ENCODE data around the gene URAD. TPM values are rescaled to one million over a fixed set of nuclear protein-coding genes. Genes with fewer than 3 reads are reported as not detected.

URAD gene
- total RNA-seq, 6 donors from 2014 or later = 0.27 TPM; not detected in 5

DNA sequence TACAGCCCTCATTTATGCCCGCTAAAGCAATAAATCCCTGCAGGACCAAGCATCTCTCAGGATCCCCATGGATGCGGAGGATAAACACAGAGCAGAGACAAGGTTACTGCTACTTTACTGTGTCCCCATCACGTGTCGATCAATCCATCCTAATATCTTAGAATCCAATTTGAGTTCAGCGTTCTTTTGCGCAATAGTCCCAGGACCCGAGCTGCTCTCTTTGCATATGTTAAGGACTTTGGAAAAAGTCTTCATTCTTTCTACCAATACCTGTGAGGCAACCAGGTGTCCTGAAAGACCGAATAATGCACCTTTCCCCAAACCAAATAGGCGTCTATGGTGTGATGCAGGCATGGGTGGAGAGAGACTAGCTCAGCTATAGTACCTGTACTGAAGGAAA, 38.0 kb upstream of the URAD start:
- no peak overlapping the region for H3K4me3 ChIP-seq
- no peaks in the 10 kb centered on the region for H3K36me3 ChIP-seq
- no peak for ATAC-seq (ENCODE audit: low FRiP score in 2 of 2)
- no peaks in the 10 kb centered on the region for H3K27me3 ChIP-seq
- no peak for TF ChIP-seq EP300 (IDR thresholded peaks at IDR 0.05)
- TF ChIP-seq, protein P1, sequence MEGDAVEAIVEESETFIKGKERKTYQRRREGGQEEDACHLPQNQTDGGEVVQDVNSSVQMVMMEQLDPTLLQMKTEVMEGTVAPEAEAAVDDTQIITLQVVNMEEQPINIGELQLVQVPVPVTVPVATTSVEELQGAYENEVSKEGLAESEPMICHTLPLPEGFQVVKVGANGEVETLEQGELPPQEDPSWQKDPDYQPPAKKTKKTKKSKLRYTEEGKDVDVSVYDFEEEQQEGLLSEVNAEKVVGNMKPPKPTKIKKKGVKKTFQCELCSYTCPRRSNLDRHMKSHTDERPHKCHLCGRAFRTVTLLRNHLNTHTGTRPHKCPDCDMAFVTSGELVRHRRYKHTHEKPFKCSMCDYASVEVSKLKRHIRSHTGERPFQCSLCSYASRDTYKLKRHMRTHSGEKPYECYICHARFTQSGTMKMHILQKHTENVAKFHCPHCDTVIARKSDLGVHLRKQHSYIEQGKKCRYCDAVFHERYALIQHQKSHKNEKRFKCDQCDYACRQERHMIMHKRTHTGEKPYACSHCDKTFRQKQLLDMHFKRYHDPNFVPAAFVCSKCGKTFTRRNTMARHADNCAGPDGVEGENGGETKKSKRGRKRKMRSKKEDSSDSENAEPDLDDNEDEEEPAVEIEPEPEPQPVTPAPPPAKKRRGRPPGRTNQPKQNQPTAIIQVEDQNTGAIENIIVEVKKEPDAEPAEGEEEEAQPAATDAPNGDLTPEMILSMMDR (IDR thresholded peaks at IDR 0.05) = no peak
- no peak for TF ChIP-seq POLR2A (IDR thresholded peaks at IDR 0.05)
- no peak for TF ChIP-seq POLR2AphosphoS5 (IDR thresholded peaks at IDR 0.05)
- DNase-seq = no peak
- WGBS, 2 donors = 84 to 91% methylated on average over 9 of the region's 9 CpGs
- H3K9me3 ChIP-seq = no peaks in the 10 kb centered on the region
- no peaks in the 10 kb centered on the region for H3K4me1 ChIP-seq
- no peak overlapping the region for H3K27ac ChIP-seq

DNA sequence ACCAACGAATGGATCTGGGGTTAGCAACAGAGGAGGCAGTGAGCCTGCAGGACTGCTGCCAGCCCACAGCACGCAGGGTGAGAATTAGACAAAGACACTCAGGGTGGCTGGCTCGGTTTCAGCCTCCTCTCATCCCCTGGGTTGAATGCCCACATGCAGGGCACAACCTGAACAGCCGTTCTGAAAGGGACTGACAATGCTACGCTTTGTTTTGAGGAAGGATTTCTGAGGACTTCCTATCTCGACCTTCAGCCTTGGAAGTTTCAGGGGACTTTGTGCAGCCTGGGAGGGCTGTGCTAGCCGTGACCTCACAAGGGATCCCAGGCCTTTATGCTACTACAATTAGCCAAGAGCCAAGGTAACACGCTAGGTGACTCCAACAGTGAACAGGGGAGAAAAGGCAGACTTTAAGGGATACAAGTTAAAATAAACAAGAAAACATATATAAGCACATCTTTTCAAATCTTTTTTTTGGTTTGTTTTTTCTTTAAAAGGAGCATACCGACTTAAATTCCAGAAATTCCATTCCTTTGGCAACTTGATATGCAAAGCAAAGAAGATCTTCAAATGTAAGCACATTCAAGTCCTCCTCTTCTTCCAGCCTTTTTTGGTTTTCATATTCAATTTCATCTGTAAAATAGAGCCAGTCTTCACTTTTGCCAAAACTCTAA, 34.5 kb upstream of the URAD start:
- TF ChIP-seq EP300 (IDR thresholded peaks at IDR 0.05) (no peak), POLR2AphosphoS5 (IDR thresholded peaks at IDR 0.05) (no peak), POLR2A (IDR thresholded peaks at IDR 0.05) (no peak)
- TF ChIP-seq, protein P1 (IDR thresholded peaks at IDR 0.05) = no peak
- H3K9me3 ChIP-seq = no peaks in the 10 kb centered on the region
- no peaks in the 10 kb centered on the region for H3K36me3 ChIP-seq
- WGBS, 2 donors = 57 to 58% methylated on average over 9 of the region's 9 CpGs
- no peak overlapping the region for H3K27ac ChIP-seq
- H3K27me3 ChIP-seq = no peaks in the 10 kb centered on the region
- DNase-seq (no peak), ATAC-seq (ENCODE audit: low FRiP score in 2 of 2) (no peak)
- no peak overlapping the region for H3K4me3 ChIP-seq
- no peaks in the 10 kb centered on the region for H3K4me1 ChIP-seq

DNA sequence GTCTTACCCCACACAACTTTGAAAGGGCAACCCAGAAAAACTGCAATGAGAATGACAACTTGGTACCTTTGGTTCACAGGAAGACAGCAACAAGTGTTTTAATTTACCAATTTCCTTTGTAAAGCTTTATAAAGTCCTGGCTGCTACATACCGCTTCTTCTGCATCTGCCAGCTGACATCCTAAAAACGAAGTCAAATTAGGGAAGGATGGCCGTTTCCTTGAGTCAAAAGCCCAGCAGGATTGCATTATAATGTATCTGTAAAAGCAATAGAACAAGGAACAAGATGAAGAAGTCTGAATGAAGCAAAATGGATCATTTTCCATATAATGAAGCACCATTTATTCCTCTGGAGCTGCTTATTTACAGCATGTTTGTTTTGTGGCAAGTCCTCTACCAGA, 25.8 kb upstream of the URAD start:
- no peak overlapping the region for H3K4me3 ChIP-seq
- H3K4me1 ChIP-seq = no peaks in the 10 kb centered on the region
- DNase-seq (no peak), ATAC-seq (ENCODE audit: low FRiP score in 2 of 2) (no peak)
- no peaks in the 10 kb centered on the region for H3K9me3 ChIP-seq
- no peaks in the 10 kb centered on the region for H3K36me3 ChIP-seq
- no peak overlapping the region for H3K27ac ChIP-seq
- TF ChIP-seq, protein P1 (IDR thresholded peaks at IDR 0.05) = no peak
- TF ChIP-seq POLR2AphosphoS5 (IDR thresholded peaks at IDR 0.05) (no peak), POLR2A (IDR thresholded peaks at IDR 0.05) (no peak), EP300 (IDR thresholded peaks at IDR 0.05) (no peak)
- 34 to 40% methylated on average over 3 of the region's 3 CpGs for WGBS, 2 donors
- H3K27me3 ChIP-seq = no peaks in the 10 kb centered on the region

DNA sequence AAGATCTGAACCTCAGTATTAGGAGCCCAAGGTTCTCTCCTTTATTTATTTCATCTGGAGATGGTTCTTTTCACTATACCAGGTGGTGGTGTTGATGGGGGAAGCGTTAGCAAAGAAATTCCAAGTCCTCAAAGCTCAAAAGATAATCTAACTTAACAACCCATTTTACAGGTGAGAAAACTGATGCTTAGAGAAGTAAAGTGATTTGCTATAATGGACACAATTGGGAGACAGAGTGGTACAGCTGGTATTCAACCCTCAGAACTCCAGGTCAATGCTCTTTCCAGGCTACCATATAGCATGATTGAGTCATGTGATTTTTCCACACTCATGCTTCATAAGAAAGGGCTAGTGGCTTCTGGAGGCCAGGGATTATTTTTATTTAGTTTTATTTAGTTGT, 25.0 kb upstream of the URAD start:
- H3K4me1 ChIP-seq = no peaks in the 10 kb centered on the region
- ATAC-seq (ENCODE audit: low FRiP score in 2 of 2) = no peak
- H3K36me3 ChIP-seq = no peaks in the 10 kb centered on the region
- H3K9me3 ChIP-seq = no peaks in the 10 kb centered on the region
- no peak overlapping the region for H3K4me3 ChIP-seq
- no peak overlapping the region for H3K27ac ChIP-seq
- DNase-seq = no peak
- no peaks in the 10 kb centered on the region for H3K27me3 ChIP-seq
- WGBS, 2 donors = 82 to 84% methylated on average over 1 of the region's 1 CpG
- TF ChIP-seq EP300 (IDR thresholded peaks at IDR 0.05) = no peak
- no peak for TF ChIP-seq POLR2AphosphoS5 (IDR thresholded peaks at IDR 0.05)

DNA sequence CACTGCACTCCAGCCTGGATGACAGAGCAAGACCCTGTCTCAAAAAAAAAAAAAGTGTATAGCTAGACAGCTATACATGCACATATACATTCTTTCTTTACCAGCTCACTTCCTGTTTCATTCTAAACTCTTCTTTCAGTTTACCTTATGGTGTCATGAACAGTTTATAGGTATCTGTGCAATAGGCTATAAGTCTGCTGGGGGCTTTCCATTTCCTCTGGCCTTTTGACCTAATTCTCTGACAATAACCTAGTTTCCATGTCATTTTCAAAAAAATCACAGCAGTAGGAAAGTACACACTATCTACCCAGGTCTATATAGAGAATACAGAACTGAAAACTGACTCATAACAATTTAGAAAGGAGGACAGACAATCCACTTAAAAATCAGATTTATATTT, 24.4 kb upstream of the URAD start:
- no peaks in the 10 kb centered on the region for H3K36me3 ChIP-seq

More for the DNA sequence above, 24.4 kb upstream of the URAD start:
- Histone ChIP-seq H3K4me3 (no peak overlapping the region), H3K27me3 (no peaks in the 10 kb centered on the region), H3K9me3 (no peaks in the 10 kb centered on the region), H3K4me1 (no peaks in the 10 kb centered on the region), H3K27ac (no peak overlapping the region)
- no peak for TF ChIP-seq POLR2A (IDR thresholded peaks at IDR 0.05)
- no peak for TF ChIP-seq POLR2AphosphoS5 (IDR thresholded peaks at IDR 0.05)
- no peak for TF ChIP-seq EP300 (IDR thresholded peaks at IDR 0.05)
- TF ChIP-seq, protein P1 (IDR thresholded peaks at IDR 0.05) = no peak
- ATAC-seq (ENCODE audit: low FRiP score in 2 of 2) (no peak), DNase-seq (no peak)

All from upper lobe of left lung (tissue), 6 donors.